T-helper 17 cell (primary cell): Measurements from ENCODE around the gene STIL. TPM values are rescaled to one million over a fixed set of nuclear protein-coding genes. Genes with fewer than 3 reads are reported as not detected.
A peak's percentile ranks its signal among the peaks of the same experiment; 100 is the strongest.
"Not testable (repeated sequence)": the region's sequence is repeated elsewhere in the genome, so short reads cannot be mapped to it uniquely, and the experiment has no call there.

ENCODE experiments used
- ATAC-seq: fragments of 150-1000 bp; cut with Tn5 transposase; 2 replicates; pipeline ENCODE4 v1.10.0; 2021; ENCODE audit warnings: mild to moderate bottlenecking, moderate library complexity
- DNase-seq, 3 donors: peaks; one replicate each; pipeline versions ENCODE4 v3.0.0 to v3.0.0-alpha.2; 2020 to 2021
- H3K9me3 ChIP-seq: one replicate; pipeline ENCODE4 v1.7.0; 2013; ENCODE audit warnings: low read length, mild to moderate bottlenecking; ENCODE audit not compliant: control insufficient read depth, poor library complexity, severe bottlenecking
- H3K27ac Mint-ChIP-seq: one replicate; pipeline ENCODE4 v1.8.0; 2022; ENCODE audit warnings: mild to moderate bottlenecking, moderate library complexity, mixed read lengths
- H3K27me3 Mint-ChIP-seq: one replicate; pipeline ENCODE4 v1.8.0; 2022; ENCODE audit warnings: mixed read lengths
- H3K36me3 Mint-ChIP-seq: one replicate; pipeline ENCODE4 v1.8.0; 2022; ENCODE audit warnings: low read depth, mixed read lengths
- H3K4me1 Mint-ChIP-seq: one replicate; pipeline ENCODE4 v1.8.0; 2022; ENCODE audit warnings: mild to moderate bottlenecking, mixed read lengths
- H3K4me3 Mint-ChIP-seq: one replicate; pipeline ENCODE4 v1.8.0; 2022; ENCODE audit warnings: mild to moderate bottlenecking, moderate library complexity, mixed read lengths
- total RNA-seq, 4 donors: library from RNA in 2 of 4; stranded (reverse) in 2 of 4; gene quantifications; one replicate each; pipeline ENCODE4 v1.2.3 and lab custom pipeline; 2022 to 2026

Gene STIL
- total RNA-seq (1 to 10 TPM; 1.2 to 2.6 TPM), total RNA-seq (lab: John Stamatoyannopoulos, UW) (4.7 to 5.2 reads per million in 2 donors)

DNA sequence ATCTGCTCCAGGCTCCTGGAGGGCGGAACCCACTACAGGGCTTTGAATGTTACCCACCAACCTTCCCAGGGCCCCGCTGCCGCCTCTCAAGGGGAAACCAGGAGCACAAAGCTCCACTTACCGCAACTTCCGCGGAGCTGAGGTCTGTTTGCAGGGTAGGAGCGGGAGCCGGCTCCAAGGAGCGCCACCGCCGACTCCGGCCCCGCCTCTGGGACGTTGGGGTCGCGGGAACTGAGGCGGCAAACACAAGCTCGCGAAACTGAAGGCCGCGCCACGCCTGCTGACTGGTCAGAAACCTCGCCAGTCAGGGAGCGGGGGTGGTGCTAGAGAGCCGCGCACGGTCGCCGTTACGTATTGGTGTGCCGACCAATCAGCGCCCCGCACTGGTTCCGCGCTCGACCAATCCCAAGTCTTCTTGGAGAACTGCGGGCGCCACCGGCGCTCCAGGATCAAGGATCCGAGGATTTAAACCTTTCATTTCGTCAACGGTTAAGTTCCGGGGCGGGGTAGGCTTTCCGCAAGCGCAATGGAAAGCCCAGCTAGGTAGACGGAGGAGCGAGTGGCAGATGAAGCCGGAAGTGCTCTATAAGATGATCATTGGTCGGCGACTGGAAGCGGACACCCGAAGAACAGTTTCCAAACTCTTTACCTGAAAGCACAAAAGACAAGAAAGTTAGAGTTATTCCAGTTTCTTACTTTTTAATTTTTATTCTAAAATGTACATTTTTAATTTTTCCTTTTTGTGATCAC is at the start of gene STIL:
Gene STIL, minus strand, starts transcription at position 233 of the 750 bp plus-strand sequence. CDS start 3,828 bp downstream, outside the sequence.
- no peaks in the 10 kb centered on the region for H3K27me3 Mint-ChIP-seq
- H3K9me3 ChIP-seq = no peaks in the 10 kb centered on the region
- ATAC-seq = peak; percentile 97

DNA sequence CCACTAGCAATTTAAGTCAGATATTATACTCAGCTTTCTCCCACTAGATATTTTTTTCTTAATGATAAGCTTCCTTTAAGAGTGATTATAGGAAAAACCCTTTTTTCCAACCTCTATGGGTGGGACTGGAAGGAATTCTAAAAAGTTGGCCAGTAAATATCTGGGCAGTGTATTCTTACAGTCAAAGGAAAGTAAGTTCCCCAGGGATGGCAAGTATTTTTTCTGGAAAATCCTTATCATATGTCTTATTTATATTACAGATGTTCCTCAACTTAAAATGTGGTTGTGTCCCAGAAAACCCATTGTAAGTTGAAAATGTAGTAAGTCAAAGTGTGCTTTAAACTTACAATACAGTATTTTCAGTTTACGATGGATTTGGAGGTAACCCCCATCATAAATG is 48.9 kb upstream of the STIL start:
- Mint-ChIP-seq H3K27ac (no peak overlapping the region), H3K36me3 (no peaks in the 10 kb centered on the region), H3K27me3 (no peaks in the 10 kb centered on the region), H3K4me3 (no peak overlapping the region), H3K4me1 (peaks cover 8% of the 10 kb centered on the region)
- DNase-seq = no peak
- no peak for ATAC-seq
- H3K9me3 ChIP-seq = no peaks in the 10 kb centered on the region

More for the DNA sequence above, at the start of gene STIL:
- Mint-ChIP-seq H3K4me1 (peaks cover 13% of the 10 kb centered on the region), H3K27ac (peak within 1 kb of the TSS; percentile 92), H3K36me3 (no peaks in the 10 kb centered on the region), H3K4me3 (peak within 1 kb of the TSS; percentile 95)
- DNase-seq = peak; percentile 90 to 95 (median 93)

DNA sequence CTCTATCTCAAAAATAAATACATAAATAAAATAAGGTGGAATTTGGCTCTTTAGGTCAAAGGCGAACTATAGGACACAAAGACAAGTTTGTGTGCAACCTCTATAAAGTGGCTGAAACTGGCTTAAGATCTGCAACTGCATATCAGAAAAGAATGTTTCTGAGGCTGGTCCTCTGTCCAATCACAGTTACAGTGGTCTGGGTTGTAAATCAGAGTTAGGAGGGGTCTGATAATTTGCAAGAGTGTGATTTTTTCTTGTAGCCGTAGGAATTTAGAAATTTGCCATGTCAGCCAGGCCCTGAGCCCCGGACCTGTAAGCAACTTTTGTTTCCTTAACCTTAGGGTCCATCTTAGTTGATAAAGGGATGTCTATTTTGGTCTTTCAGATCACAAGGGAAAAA is 47.4 kb upstream of the STIL start:
- Mint-ChIP-seq H3K4me1 (peaks cover 8% of the 10 kb centered on the region), H3K27ac (no peak overlapping the region), H3K4me3 (no peak overlapping the region), H3K27me3 (no peaks in the 10 kb centered on the region), H3K36me3 (no peaks in the 10 kb centered on the region)
- no peak for ATAC-seq
- no peak for DNase-seq
- no peaks in the 10 kb centered on the region for H3K9me3 ChIP-seq

DNA sequence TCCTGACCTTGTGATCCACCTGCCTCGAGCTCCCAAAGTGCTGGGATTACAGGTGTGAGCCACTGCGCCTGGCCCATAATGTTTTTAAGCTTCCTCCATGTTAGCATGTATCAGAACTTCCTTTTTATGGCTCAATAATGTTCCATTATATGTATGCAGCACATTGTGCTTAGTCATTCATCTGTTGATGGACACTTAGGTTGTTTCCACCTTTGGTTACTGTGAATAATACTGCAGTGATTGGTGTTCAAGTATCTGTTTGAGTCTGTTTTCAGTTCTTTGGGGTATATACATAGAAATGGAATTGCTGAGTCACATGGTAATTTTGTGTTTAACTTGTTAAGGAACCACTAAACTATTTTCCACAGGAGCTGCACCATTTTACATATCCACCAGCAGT is 37.4 kb upstream of the STIL start:
- no peak for DNase-seq
- no peaks in the 10 kb centered on the region for H3K9me3 ChIP-seq
- H3K27me3 Mint-ChIP-seq = no peaks in the 10 kb centered on the region
- ATAC-seq = no peak
- H3K36me3 Mint-ChIP-seq = peaks cover 4% of the 10 kb centered on the region
- peaks cover 18% of the 10 kb centered on the region for H3K4me1 Mint-ChIP-seq
- H3K4me3 Mint-ChIP-seq = no peak overlapping the region
- H3K27ac Mint-ChIP-seq = no peak overlapping the region

DNA sequence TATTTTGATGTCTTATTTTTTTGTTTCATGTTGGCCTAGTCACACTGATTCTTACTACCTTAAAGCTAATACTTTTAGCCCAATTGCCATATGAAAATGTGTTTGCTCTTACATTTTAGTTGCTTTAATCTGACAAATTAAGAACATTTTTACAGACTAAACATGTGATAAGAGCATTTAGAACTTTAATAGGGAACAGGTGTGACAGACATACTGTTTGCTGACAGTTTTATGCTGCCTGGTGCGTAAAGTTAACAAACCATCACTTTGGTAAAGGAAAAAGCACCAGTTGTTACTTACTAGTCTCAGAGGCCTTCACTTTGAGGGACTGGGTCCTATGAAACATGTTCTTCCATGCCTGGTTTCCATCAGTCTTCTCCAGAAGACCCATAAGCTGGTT is 34.3 kb upstream of the STIL start:
- H3K36me3 Mint-ChIP-seq = peaks cover 8% of the 10 kb centered on the region
- no peak overlapping the region for H3K4me3 Mint-ChIP-seq
- DNase-seq = no peak
- H3K27ac Mint-ChIP-seq = no peak overlapping the region
- no peaks in the 10 kb centered on the region for H3K9me3 ChIP-seq
- no peak for ATAC-seq
- no peaks in the 10 kb centered on the region for H3K27me3 Mint-ChIP-seq
- H3K4me1 Mint-ChIP-seq = peaks cover 19% of the 10 kb centered on the region

DNA sequence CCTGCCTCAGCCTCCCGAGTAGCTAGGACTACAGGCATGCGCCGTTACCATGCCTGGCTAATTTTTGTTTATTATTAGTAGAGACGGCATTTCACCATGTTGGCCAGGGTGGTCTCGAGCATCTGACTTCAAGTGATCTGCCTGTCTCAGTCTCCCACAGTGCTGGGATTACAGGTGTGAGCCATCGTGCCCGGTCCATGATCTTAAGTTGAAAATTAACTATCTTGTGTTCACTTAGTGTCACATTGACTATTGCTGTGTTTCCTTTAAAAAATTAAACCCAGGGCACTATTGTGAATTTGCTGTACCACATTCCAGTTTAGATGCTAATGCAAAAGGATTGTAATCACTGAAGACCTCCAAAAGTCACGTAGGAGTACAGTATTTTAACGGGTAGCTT is 33.8 kb upstream of the STIL start:
- no peak for ATAC-seq
- Mint-ChIP-seq H3K4me1 (peaks cover 17% of the 10 kb centered on the region), H3K36me3 (peaks cover 8% of the 10 kb centered on the region), H3K4me3 (no peak overlapping the region), H3K27ac (no peak overlapping the region), H3K27me3 (no peaks in the 10 kb centered on the region)
- no peak for DNase-seq
- H3K9me3 ChIP-seq = no peaks in the 10 kb centered on the region

DNA sequence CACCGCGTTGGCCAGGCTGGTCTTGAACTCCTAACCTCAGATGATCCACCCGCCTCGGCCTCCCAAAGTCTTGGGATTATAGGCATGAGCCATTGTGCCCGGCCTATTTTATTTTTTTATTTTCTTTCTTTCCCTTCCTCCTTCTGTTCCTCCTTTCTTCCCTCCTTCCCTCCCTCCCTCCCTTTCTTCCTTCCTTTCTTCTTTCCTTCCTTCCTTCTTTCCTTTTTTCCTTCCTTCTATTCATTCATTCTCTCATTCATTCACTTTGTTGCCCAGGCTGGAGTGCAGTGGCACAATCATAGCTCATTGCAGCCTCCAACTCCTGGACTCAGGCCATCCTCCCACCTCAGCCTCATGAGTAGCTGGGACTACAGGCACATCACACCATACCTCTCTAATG is 33.0 kb upstream of the STIL start:
- H3K27ac Mint-ChIP-seq, H3K36me3 Mint-ChIP-seq, ATAC-seq, H3K9me3 ChIP-seq, H3K27me3 Mint-ChIP-seq, DNase-seq, H3K4me3 Mint-ChIP-seq: not testable (repeated sequence)
- H3K4me1 Mint-ChIP-seq = peaks cover 14% of the 10 kb centered on the region

DNA sequence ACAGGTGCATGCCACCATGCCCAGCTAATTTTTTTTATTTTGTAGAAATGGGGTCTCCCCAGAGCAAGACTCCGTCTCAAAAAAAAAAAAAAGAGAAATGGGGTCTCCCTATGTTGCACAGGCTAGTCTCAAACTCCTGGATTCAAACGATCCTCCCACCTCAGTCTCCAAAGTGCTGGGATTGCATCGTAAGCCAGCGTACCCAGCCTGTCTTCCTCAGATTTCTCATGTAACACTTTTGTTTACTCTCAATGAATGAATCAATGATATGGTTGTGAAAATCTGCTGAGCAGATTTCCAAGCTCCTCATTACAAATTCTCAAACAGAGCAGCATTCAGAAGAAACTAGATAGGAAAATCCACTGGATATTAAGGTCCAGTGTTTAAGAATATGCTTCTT is 26.3 kb upstream of the STIL start:
- peak overlapping the region; percentile 53 for H3K27ac Mint-ChIP-seq
- H3K36me3 Mint-ChIP-seq = peaks cover 4% of the 10 kb centered on the region
- no peak overlapping the region for H3K4me3 Mint-ChIP-seq
- peaks cover 14% of the 10 kb centered on the region for H3K4me1 Mint-ChIP-seq
- ATAC-seq (no peak), DNase-seq (no peak)
- H3K27me3 Mint-ChIP-seq = no peaks in the 10 kb centered on the region
- H3K9me3 ChIP-seq = no peaks in the 10 kb centered on the region

DNA sequence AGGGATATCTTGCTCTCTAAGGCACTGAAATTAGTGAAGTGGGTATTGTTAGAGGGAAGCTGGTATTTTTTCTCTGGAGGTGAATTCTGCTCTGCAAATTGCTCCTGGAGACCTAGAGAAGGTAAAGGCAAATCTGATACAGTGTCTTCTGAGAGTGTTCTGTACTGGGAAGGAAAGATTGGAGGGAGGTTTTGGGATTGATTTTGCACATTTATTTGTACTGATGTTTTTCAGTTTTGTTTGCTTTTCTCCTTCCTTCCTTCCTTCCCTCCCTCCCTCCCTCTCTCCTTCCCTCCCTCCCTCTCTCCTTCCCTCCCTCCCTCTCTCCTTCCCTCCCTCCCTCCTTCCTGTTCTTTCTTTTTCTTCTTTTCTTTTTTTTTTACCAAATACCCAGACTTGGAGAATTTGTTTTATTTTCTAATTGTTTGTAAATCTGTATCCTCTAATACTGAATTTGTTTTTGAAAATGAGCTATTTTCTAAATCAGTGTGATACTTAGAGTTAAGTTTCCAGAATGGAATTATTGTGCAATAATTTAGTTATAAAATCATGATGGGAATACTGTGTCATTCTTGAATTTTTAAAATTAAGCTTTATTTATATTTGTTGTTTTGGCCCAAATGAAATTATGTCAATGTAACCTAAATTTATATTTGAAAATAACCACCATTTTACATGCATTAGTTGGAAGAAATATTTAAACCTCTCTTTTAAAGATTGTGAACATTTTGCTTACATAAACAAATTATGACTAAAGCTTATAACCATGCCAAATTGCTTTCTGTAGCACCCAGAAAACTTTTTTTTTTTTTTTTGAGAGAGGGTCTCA is 24.5 kb upstream of the STIL start:
- Mint-ChIP-seq H3K36me3 (no peaks in the 10 kb centered on the region), H3K27ac (no peak overlapping the region), H3K27me3 (no peaks in the 10 kb centered on the region), H3K4me3 (no peak overlapping the region), H3K4me1 (peaks cover 15% of the 10 kb centered on the region)
- no peaks in the 10 kb centered on the region for H3K9me3 ChIP-seq
- DNase-seq (no peak), ATAC-seq (no peak)

DNA sequence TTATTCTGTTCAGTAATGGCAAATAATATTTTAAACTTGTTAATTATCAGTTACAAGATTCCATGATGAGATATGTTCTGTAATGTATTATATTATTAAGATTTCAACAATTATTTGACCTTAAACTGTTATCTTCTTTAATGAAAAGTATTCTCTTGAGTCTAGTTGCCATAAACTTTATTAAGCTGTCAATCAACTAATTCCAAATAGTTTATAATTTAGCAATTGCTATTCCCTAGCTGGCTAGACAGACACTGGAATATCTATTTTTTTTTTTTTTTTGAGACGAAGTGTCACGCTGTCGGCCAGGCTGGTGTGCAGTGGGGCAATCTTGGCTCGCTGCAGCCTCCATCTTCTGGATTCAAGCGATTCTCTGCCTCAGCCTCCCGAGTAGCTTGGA is 23.4 kb upstream of the STIL start:
- Mint-ChIP-seq H3K4me1 (peaks cover 15% of the 10 kb centered on the region), H3K27ac (no peak overlapping the region), H3K36me3 (no peaks in the 10 kb centered on the region), H3K27me3 (no peaks in the 10 kb centered on the region), H3K4me3 (no peak overlapping the region)
- H3K9me3 ChIP-seq = no peaks in the 10 kb centered on the region
- no peak for DNase-seq
- ATAC-seq = no peak

DNA sequence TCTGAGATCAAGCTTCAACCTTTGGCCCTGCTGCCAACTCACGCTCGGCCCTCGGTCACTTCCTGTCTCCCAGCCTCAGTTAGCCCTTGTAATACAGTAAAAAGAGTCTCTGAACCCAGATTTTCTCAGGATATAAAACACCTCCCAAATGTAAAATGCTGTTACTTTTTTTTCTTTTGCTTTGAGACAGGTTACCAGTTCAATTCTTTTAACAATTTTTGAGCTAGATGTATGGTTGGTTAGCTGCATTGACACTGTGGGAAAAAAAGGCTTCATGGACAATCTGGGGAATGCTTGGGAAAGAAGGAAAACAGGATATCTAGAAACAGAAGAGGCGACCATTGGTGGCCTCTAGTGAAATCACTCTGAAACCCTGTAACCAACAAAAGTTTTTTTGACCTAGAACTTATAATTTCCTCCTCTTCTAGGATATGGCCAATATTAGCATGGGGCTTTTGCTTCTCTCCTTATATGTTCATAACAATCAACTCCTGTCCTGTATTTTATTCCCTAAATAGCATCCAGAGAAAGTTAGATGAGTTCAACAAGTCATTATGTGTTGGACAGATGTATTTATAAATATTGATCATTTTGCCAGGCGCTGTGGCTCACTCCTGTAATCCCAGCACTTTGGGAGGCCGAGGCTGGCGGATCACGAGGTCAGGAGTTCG is 21.0 kb upstream of the STIL start:
- ATAC-seq (no peak), DNase-seq (no peak)
- Mint-ChIP-seq H3K27ac (peak overlapping the region; percentile 89), H3K4me1 (peaks cover 18% of the 10 kb centered on the region), H3K4me3 (no peak overlapping the region), H3K27me3 (no peaks in the 10 kb centered on the region), H3K36me3 (no peaks in the 10 kb centered on the region)
- no peaks in the 10 kb centered on the region for H3K9me3 ChIP-seq

DNA sequence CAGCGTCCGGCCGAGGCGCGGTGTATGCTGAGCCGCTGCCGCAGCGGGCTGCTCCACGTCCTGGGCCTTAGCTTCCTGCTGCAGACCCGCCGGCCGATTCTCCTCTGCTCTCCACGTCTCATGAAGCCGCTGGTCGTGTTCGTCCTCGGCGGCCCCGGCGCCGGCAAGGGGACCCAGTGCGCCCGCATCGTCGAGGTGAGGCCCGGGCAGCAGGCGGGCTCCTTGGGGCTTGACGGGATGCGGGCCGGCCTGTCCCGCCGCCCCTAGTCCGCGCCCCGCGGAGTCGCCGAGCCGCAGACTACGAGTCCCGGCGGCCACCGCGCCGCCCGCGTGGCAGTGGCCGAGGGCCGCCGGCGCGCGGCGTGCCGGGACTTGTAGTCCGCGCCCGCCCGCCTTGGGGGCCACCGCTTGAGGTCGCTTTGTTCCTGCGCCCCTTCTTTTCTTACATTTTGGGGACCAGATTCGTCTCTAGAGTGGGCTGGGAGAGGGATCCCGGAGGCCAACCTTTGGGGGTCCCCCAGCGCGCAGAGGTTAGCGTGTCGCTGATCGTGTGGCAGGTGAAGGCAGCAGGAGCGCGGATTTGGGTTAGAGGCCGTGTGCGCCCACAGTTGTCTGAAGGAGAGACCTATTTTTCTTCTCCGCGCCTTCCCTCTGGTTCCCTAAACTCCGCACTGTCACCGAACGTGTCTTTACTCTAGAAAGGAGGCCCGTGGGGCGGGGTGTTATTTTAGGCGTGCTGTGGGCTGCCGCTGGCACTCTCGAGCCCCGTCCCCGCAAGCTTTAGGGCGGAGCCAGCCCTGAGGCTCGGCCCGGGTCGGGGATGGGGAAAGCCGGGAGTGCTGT is 20.2 kb upstream of the STIL start:
- DNase-seq (peak; percentile 61 to 79 (median 68)), ATAC-seq (peak; percentile 92)
- Mint-ChIP-seq H3K36me3 (no peaks in the 10 kb centered on the region), H3K4me3 (no peak overlapping the region), H3K27me3 (no peaks in the 10 kb centered on the region), H3K4me1 (peaks cover 18% of the 10 kb centered on the region), H3K27ac (peak overlapping the region; percentile 89)
- no peaks in the 10 kb centered on the region for H3K9me3 ChIP-seq
